Measurements from ENCODE around the gene TP53. TPM values are rescaled to one million over a fixed set of nuclear protein-coding genes. Genes with fewer than 3 reads are reported as not detected.

TP53 gene
- 177 and 178 TPM in 2 replicates for total RNA-seq

GRCh38 chr17:7687072-7687907, at the start of gene TP53:
TP53 (minus strand) TSS chr17:7687490; CDS start chr17:7676594, 10,896 bp downstream.
- Mint-ChIP-seq H3K27ac (peak within 1 kb of the TSS; percentile 97), H3K36me3 (ENCODE audit: low read depth) (peaks cover 35% of the 10 kb centered on the region), H3K9me3 (no peaks in the 10 kb centered on the region), H3K4me1 (peaks cover 28% of the 10 kb centered on the region), H3K27me3 (no peaks in the 10 kb centered on the region), H3K4me3 (peak within 1 kb of the TSS; percentile 93)
- peak; percentile 97 for DNase-seq
- intact Hi-C loops (cut with micrococcal nuclease), result loop anchor here (1.0 to 10.0 kb wide), 10 partner anchors 55 to 468 kb away; partner anchors contain the start of genes CHD3, CNTROB, CTDNEP1 and ELP5

GRCh38 chr17:7732981-7733539, 45.8 kb upstream of the TP53 start:
- H3K4me1 Mint-ChIP-seq, result no peaks in the 10 kb centered on the region
- H3K36me3 Mint-ChIP-seq (ENCODE audit: low read depth), result no peaks in the 10 kb centered on the region
- H3K27me3 Mint-ChIP-seq, result peaks cover 15% of the 10 kb centered on the region
- no peak for DNase-seq
- H3K9me3 Mint-ChIP-seq, result no peaks in the 10 kb centered on the region
- H3K4me3 Mint-ChIP-seq, result no peak overlapping the region
- intact Hi-C loops (cut with micrococcal nuclease), result no loop called here
- no peak overlapping the region for H3K27ac Mint-ChIP-seq

- Mint-ChIP-seq H3K4me1 (no peaks in the 10 kb centered on the region), H3K36me3 (ENCODE audit: low read depth) (no peaks in the 10 kb centered on the region), H3K27me3 (peaks cover 19% of the 10 kb centered on the region), H3K27ac (no peak overlapping the region), H3K4me3 (no peak overlapping the region), H3K9me3 (no peaks in the 10 kb centered on the region)
- intact Hi-C loops (cut with micrococcal nuclease), result no loop called here
- DNase-seq, result no peak
Observed at GRCh38 chr17:7729816-7730215, 42.5 kb upstream of the TP53 start.

GRCh38 chr17:7727886-7728285, 40.6 kb upstream of the TP53 start:
- Mint-ChIP-seq H3K4me3 (no peak overlapping the region), H3K27me3 (peaks cover 25% of the 10 kb centered on the region), H3K4me1 (no peaks in the 10 kb centered on the region), H3K9me3 (no peaks in the 10 kb centered on the region), H3K36me3 (ENCODE audit: low read depth) (no peaks in the 10 kb centered on the region), H3K27ac (no peak overlapping the region)
- no peak for DNase-seq
- intact Hi-C loops (cut with micrococcal nuclease), result no loop called here

- no peak overlapping the region for H3K4me3 Mint-ChIP-seq
- no peak for DNase-seq
- no peaks in the 10 kb centered on the region for H3K36me3 Mint-ChIP-seq (ENCODE audit: low read depth)
- no peak overlapping the region for H3K27ac Mint-ChIP-seq
- peaks cover 20% of the 10 kb centered on the region for H3K4me1 Mint-ChIP-seq
- intact Hi-C loops (cut with micrococcal nuclease), result no loop called here
- no peaks in the 10 kb centered on the region for H3K9me3 Mint-ChIP-seq
- H3K27me3 Mint-ChIP-seq, result peaks cover 57% of the 10 kb centered on the region
Observed at GRCh38 chr17:7721612-7722011, 34.3 kb upstream of the TP53 start.

GRCh38 chr17:7720125-7720524, 32.8 kb upstream of the TP53 start:
- Mint-ChIP-seq H3K36me3 (ENCODE audit: low read depth) (no peaks in the 10 kb centered on the region), H3K27ac (no peak overlapping the region), H3K4me3 (no peak overlapping the region), H3K27me3 (peaks cover 67% of the 10 kb centered on the region), H3K4me1 (peaks cover 22% of the 10 kb centered on the region), H3K9me3 (no peaks in the 10 kb centered on the region)
- no peak for DNase-seq
- intact Hi-C loops (cut with micrococcal nuclease), result no loop called here

- no peak for DNase-seq
- no peak overlapping the region for H3K4me3 Mint-ChIP-seq
- H3K36me3 Mint-ChIP-seq (ENCODE audit: low read depth), result no peaks in the 10 kb centered on the region
- H3K9me3 Mint-ChIP-seq, result no peaks in the 10 kb centered on the region
- H3K27ac Mint-ChIP-seq, result no peak overlapping the region
- H3K27me3 Mint-ChIP-seq, result peaks cover 69% of the 10 kb centered on the region
- H3K4me1 Mint-ChIP-seq, result peaks cover 22% of the 10 kb centered on the region
- intact Hi-C loops (cut with micrococcal nuclease), result no loop called here
Observed at GRCh38 chr17:7719661-7720060, 32.4 kb upstream of the TP53 start.

- Mint-ChIP-seq H3K36me3 (ENCODE audit: low read depth) (no peaks in the 10 kb centered on the region), H3K27ac (no peak overlapping the region), H3K27me3 (peaks cover 74% of the 10 kb centered on the region), H3K9me3 (no peaks in the 10 kb centered on the region), H3K4me3 (peak overlapping the region; percentile 83), H3K4me1 (peaks cover 26% of the 10 kb centered on the region)
- intact Hi-C loops (cut with micrococcal nuclease), result loop anchor here (1.0 kb wide), 1 partner anchor 30 kb away; the partner anchor contains the start of gene WRAP53
- peak; percentile 87 for DNase-seq
Observed at GRCh38 chr17:7717756-7718350, 30.6 kb upstream of the TP53 start.

GRCh38 chr17:7716901-7717755, 29.8 kb upstream of the TP53 start, which contains the start of gene DNAH2:
DNAH2 (plus strand) TSS chr17:7717744; CDS start chr17:7719735, 1,991 bp downstream.
- intact Hi-C loops (cut with micrococcal nuclease), result loop anchor here (1.0 kb wide), 1 partner anchor 29 kb away; the partner anchor contains the start of gene WRAP53

GRCh38 chr17:7715936-7716886, 28.9 kb upstream of the TP53 start:
- H3K27me3 Mint-ChIP-seq, result peaks cover 75% of the 10 kb centered on the region
- no peak overlapping the region for H3K27ac Mint-ChIP-seq
- H3K9me3 Mint-ChIP-seq, result no peaks in the 10 kb centered on the region
- peaks cover 31% of the 10 kb centered on the region for H3K4me1 Mint-ChIP-seq
- peak overlapping the region; percentile 83 for H3K4me3 Mint-ChIP-seq
- no peaks in the 10 kb centered on the region for H3K36me3 Mint-ChIP-seq (ENCODE audit: low read depth)
- no peak for DNase-seq
- intact Hi-C loops (cut with micrococcal nuclease), result no loop called here

More at GRCh38 chr17:7716901-7717755, 29.8 kb upstream of the TP53 start, which contains the start of gene DNAH2:
- H3K27ac Mint-ChIP-seq, result no peak within 1 kb of the TSS
- H3K4me1 Mint-ChIP-seq, result peaks cover 28% of the 10 kb centered on the region
- H3K27me3 Mint-ChIP-seq, result peaks cover 76% of the 10 kb centered on the region
- peak; percentile 85 for DNase-seq
- no peaks in the 10 kb centered on the region for H3K36me3 Mint-ChIP-seq (ENCODE audit: low read depth)
- peak within 1 kb of the TSS; percentile 83 for H3K4me3 Mint-ChIP-seq
- no peaks in the 10 kb centered on the region for H3K9me3 Mint-ChIP-seq

- H3K4me1 Mint-ChIP-seq, result peaks cover 38% of the 10 kb centered on the region
- peaks cover 70% of the 10 kb centered on the region for H3K27me3 Mint-ChIP-seq
- H3K36me3 Mint-ChIP-seq (ENCODE audit: low read depth), result no peaks in the 10 kb centered on the region
- intact Hi-C loops (cut with micrococcal nuclease), result no loop called here
- DNase-seq, result no peak
- H3K4me3 Mint-ChIP-seq, result no peak overlapping the region
- H3K9me3 Mint-ChIP-seq, result no peaks in the 10 kb centered on the region
- no peak overlapping the region for H3K27ac Mint-ChIP-seq
Observed at GRCh38 chr17:7714721-7715594, 27.7 kb upstream of the TP53 start.

GRCh38 chr17:7713782-7714181, 26.5 kb upstream of the TP53 start:
- peaks cover 61% of the 10 kb centered on the region for H3K27me3 Mint-ChIP-seq
- peaks cover 39% of the 10 kb centered on the region for H3K4me1 Mint-ChIP-seq
- H3K9me3 Mint-ChIP-seq, result no peaks in the 10 kb centered on the region
- H3K36me3 Mint-ChIP-seq (ENCODE audit: low read depth), result no peaks in the 10 kb centered on the region
- H3K4me3 Mint-ChIP-seq, result no peak overlapping the region
- DNase-seq, result no peak
- H3K27ac Mint-ChIP-seq, result no peak overlapping the region
- intact Hi-C loops (cut with micrococcal nuclease), result no loop called here

All from activated CD4-positive, alpha-beta T cell treated with anti-CD3 and anti-CD28 coated beads, Interleukin-2, amount 10 ng/mL, durations not matched to agents 24 days and 14 days (primary cell).